CD8-positive, alpha-beta memory T cell (primary cell): ENCODE measurements around the gene RAET1E. TPM values are rescaled to one million over a fixed set of nuclear protein-coding genes. Genes with fewer than 3 reads are reported as not detected.

ENCODE experiments used
- CTCF ChIA-PET: fragments of 350-600 bp; sonication (Branson Sonifier 250); formaldehyde crosslinking; loops from one replicate; lab custom pipeline; 2021; ENCODE audit warnings: antibody characterized with exemption; lab: Charles Lee
- POLR2A ChIA-PET: fragments of 350-600 bp; sonication (Branson Sonifier 250); formaldehyde crosslinking; loops from one replicate; lab custom pipeline; 2021; ENCODE audit warnings: antibody characterized with exemption; lab: Charles Lee
- DNase-seq, 5 donors: peaks; one replicate each; pipeline versions ENCODE4 v3.0.0 to v3.0.0-alpha.2; 2020 to 2022; ENCODE audit warnings: mixed read lengths in 1 of 5
- H3K27ac ChIP-seq: one replicate; pipeline ENCODE4 v1.7.0; 2013; ENCODE audit warnings: low read depth, mild to moderate bottlenecking, low read length, moderate library complexity
- H3K27me3 ChIP-seq: 2 replicates; pipeline ENCODE4 v1.7.0; 2013; ENCODE audit warnings: low read length, mild to moderate bottlenecking; ENCODE audit not compliant: insufficient read depth, poor library complexity, severe bottlenecking
- H3K36me3 ChIP-seq: 2 replicates; pipeline ENCODE4 v1.7.0; 2013; ENCODE audit warnings: mild to moderate bottlenecking, low read length, moderate library complexity; ENCODE audit not compliant: insufficient read depth
- H3K4me1 ChIP-seq: 2 replicates; pipeline ENCODE4 v1.7.0; 2013; ENCODE audit warnings: mild to moderate bottlenecking, low read length, moderate library complexity; ENCODE audit not compliant: insufficient read depth
- H3K4me3 ChIP-seq: 2 replicates; pipeline ENCODE4 v1.7.0; 2013; ENCODE audit warnings: mild to moderate bottlenecking, low read length
- H3K9me3 ChIP-seq: 2 replicates; pipeline ENCODE4 v1.7.0; 2013; ENCODE audit warnings: mild to moderate bottlenecking, low read length
- H3K27ac Mint-ChIP-seq, 8 donors: one replicate each; pipeline ENCODE4 v1.8.0; 2020 to 2021; ENCODE audit warnings: mixed read lengths in 8 of 8, mild to moderate bottlenecking in 6 of 8, inconsistent platforms in 3 of 8, moderate library complexity in 3 of 8
- H3K27me3 Mint-ChIP-seq, 2 donors: one replicate each; pipeline ENCODE4 v1.8.0; 2020 to 2021; ENCODE audit warnings: mixed read lengths in 2 of 2, mild to moderate bottlenecking in 1 of 2, moderate library complexity in 1 of 2
- H3K36me3 Mint-ChIP-seq, 3 donors: one replicate each; pipeline ENCODE4 v1.8.0; 2020 to 2021; ENCODE audit warnings: mixed read lengths in 3 of 3, inconsistent platforms in 1 of 3, mild to moderate bottlenecking in 1 of 3
- H3K4me1 Mint-ChIP-seq, 3 donors: one replicate each; pipeline ENCODE4 v1.8.0; 2020 to 2021; ENCODE audit warnings: mixed read lengths in 3 of 3, inconsistent platforms in 1 of 3, mild to moderate bottlenecking in 1 of 3
- H3K4me3 Mint-ChIP-seq, 7 donors: one replicate each; pipeline ENCODE4 v1.8.0; 2020 to 2021; ENCODE audit warnings: mixed read lengths in 7 of 7, mild to moderate bottlenecking in 6 of 7, moderate library complexity in 4 of 7, inconsistent platforms in 2 of 7
- H3K9me3 Mint-ChIP-seq, 5 donors: one replicate each; pipeline ENCODE4 v1.8.0; 2020 to 2022; ENCODE audit warnings: mixed read lengths in 5 of 5, mild to moderate bottlenecking in 3 of 5, moderate library complexity in 2 of 5, inconsistent platforms in 1 of 5
- polyA plus RNA-seq: library from polyadenylated mRNA; unstranded; fragments of 300-500 nt; fragmentation: Illumina TruSeq; gene quantifications from one replicate; pipeline ENCODE4 v1.2.3, GENCODE V29; 2021
- total RNA-seq, 2 experiments: library from RNA; stranded (reverse); gene quantifications; one replicate each; pipeline ENCODE4 v1.2.3, GENCODE V29; 2021

RAET1E gene
- total and polyA plus RNA-seq, 3 experiments from 2014 or later = not detected

GRCh38 chr6:149861603-149862423, 36.1 kb downstream of the RAET1E start:
- peaks cover 12% of the 10 kb centered on the region for H3K4me1 ChIP-seq
- H3K36me3 ChIP-seq = no peaks in the 10 kb centered on the region
- Mint-ChIP-seq H3K4me1 (peaks cover 8 to 14% (median 12%) of the 10 kb centered on the region in 3 donors), H3K36me3 (no peaks in the 10 kb centered on the region), H3K9me3 (no peaks in the 10 kb centered on the region), H3K4me3 (peak overlapping the region; percentile 7 to 83 (median 51)), H3K27me3 (peaks cover 9 to 45% of the 10 kb centered on the region in 2 donors), H3K27ac (no peak overlapping the region)
- ChIA-PET CTCF (interaction anchor here (1.2 kb wide), 1 partner anchor 26 kb away, joined by 3 read pairs; no protein-coding TSS in a partner anchor), POLR2A (no interaction called here)
- H3K27me3 ChIP-seq = no peaks in the 10 kb centered on the region
- H3K4me3 ChIP-seq = no peak overlapping the region
- no peak overlapping the region for H3K27ac ChIP-seq
- no peaks in the 10 kb centered on the region for H3K9me3 ChIP-seq
- DNase-seq = no peak

- H3K4me1 ChIP-seq = peaks cover 12% of the 10 kb centered on the region
- POLR2A ChIA-PET = no interaction called here
- peaks cover 9 to 49% of the 10 kb centered on the region in 2 donors for H3K27me3 Mint-ChIP-seq
- H3K4me1 Mint-ChIP-seq = peaks cover 8 to 14% (median 12%) of the 10 kb centered on the region in 3 donors
- H3K4me3 Mint-ChIP-seq = peak overlapping the region in 2 of 7 donors; percentile 75 to 83
- no peak overlapping the region for H3K27ac Mint-ChIP-seq
- H3K36me3 Mint-ChIP-seq = no peaks in the 10 kb centered on the region
- DNase-seq = no peak
- no peaks in the 10 kb centered on the region for H3K27me3 ChIP-seq
- no peaks in the 10 kb centered on the region for H3K9me3 Mint-ChIP-seq
- H3K9me3 ChIP-seq = no peaks in the 10 kb centered on the region
- no peaks in the 10 kb centered on the region for H3K36me3 ChIP-seq
- no peak overlapping the region for H3K27ac ChIP-seq
- CTCF ChIA-PET = interaction anchor here (1.2 kb wide), 1 partner anchor 26 kb away, joined by 3 read pairs; no protein-coding TSS in a partner anchor
- no peak overlapping the region for H3K4me3 ChIP-seq
These were observed 36.9 kb downstream of the RAET1E start for GRCh38 chr6:149860834-149861602.

DNA sequence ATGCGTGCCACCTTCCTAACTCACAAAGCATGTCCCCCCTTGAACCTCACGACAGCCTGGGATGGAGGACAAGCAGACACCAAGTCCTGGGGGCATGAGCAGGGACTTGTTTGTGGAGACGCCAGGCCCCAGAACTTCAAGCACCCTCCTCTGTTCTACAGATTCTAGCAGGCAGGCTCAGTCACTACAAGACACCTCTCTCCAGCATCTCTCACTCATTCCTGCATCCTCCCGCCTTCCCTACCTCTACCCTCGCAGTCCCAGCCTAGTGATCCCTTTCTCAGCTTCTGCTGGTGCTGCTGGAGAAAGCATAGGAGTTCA, 37.4 kb downstream of the RAET1E start:
- Mint-ChIP-seq H3K4me1 (peaks cover 8 to 14% (median 12%) of the 10 kb centered on the region in 3 donors), H3K27ac (no peak overlapping the region), H3K9me3 (no peaks in the 10 kb centered on the region), H3K27me3 (peaks cover 9 to 54% of the 10 kb centered on the region in 2 donors), H3K4me3 (no peak overlapping the region), H3K36me3 (no peaks in the 10 kb centered on the region)
- CTCF ChIA-PET = no interaction called here
- Histone ChIP-seq H3K27ac (no peak overlapping the region), H3K27me3 (no peaks in the 10 kb centered on the region), H3K9me3 (no peaks in the 10 kb centered on the region), H3K4me1 (peaks cover 12% of the 10 kb centered on the region), H3K36me3 (no peaks in the 10 kb centered on the region), H3K4me3 (no peak overlapping the region)
- no peak for DNase-seq
- POLR2A ChIA-PET = no interaction called here

DNA sequence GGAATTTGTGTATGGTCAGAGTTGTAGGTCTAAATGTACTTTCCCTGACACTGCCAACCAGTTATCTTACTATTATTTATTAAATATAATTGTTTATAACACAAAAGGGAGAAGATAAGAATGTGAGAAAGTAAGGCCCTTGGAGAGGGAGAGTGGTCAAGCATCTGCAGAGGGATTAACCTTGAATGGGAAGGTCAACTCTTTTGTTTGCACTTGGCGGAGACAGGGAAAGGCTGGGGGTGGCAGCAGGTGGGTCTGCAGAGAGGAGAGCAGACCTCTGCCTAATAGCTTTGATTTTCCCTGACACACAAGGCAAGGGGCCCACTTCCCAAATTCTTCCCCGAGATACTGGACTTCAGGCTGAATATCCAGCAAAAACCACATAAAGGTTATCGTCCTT, 38.0 kb downstream of the RAET1E start:
- Mint-ChIP-seq H3K27me3 (peaks cover 14 to 57% of the 10 kb centered on the region in 2 donors), H3K4me1 (peaks cover 8 to 12% (median 8%) of the 10 kb centered on the region in 3 donors), H3K4me3 (no peak overlapping the region), H3K27ac (no peak overlapping the region), H3K9me3 (no peaks in the 10 kb centered on the region), H3K36me3 (no peaks in the 10 kb centered on the region)
- Histone ChIP-seq H3K9me3 (no peaks in the 10 kb centered on the region), H3K36me3 (no peaks in the 10 kb centered on the region), H3K4me1 (peaks cover 12% of the 10 kb centered on the region), H3K27ac (no peak overlapping the region), H3K4me3 (no peak overlapping the region), H3K27me3 (no peaks in the 10 kb centered on the region)
- ChIA-PET POLR2A (no interaction called here), CTCF (no interaction called here)
- DNase-seq = no peak

DNA sequence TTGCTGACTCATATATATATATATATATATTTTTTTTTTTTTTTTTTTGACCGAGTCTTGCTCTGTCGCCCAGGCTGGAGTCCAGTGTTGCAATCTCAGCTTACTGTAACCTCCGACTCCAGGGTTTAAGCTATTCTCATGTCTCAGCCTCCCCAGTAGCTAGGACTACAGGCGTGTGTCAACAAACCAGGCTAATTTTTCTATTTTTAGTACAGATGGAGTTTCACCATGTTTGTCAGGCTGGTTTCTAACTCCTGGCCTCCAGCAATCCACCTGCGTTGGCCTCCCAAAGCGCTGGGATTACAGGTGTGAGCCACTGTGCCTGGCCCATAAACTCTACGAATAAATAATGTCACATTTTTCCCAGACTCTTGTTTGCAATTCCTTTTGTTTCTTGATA, 38.5 kb downstream of the RAET1E start:
- H3K4me1 Mint-ChIP-seq = peaks cover 5 to 8% (median 6%) of the 10 kb centered on the region in 3 donors

GRCh38 chr6:149857541-149857940, 40.4 kb downstream of the RAET1E start:
- Histone ChIP-seq H3K4me3 (no peak overlapping the region), H3K36me3 (no peaks in the 10 kb centered on the region), H3K27ac (no peak overlapping the region), H3K27me3 (no peaks in the 10 kb centered on the region), H3K4me1 (peaks cover under 1% of the 10 kb centered on the region), H3K9me3 (no peaks in the 10 kb centered on the region)
- Mint-ChIP-seq H3K4me3 (no peak overlapping the region), H3K36me3 (no peaks in the 10 kb centered on the region), H3K4me1 (peaks cover 0 to 3% (median 1%) of the 10 kb centered on the region in 3 donors), H3K9me3 (no peaks in the 10 kb centered on the region), H3K27me3 (peaks cover 21 to 60% of the 10 kb centered on the region in 2 donors), H3K27ac (no peak overlapping the region)
- CTCF ChIA-PET = no interaction called here
- POLR2A ChIA-PET = interaction anchor here (0.6 kb wide), 1 partner anchor 1042 kb away, joined by 3 read pairs; no protein-coding TSS in a partner anchor
- no peak for DNase-seq

More for the DNA sequence above, 38.5 kb downstream of the RAET1E start:
- H3K9me3 ChIP-seq = no peaks in the 10 kb centered on the region
- H3K4me1 ChIP-seq = peaks cover 7% of the 10 kb centered on the region
- no peaks in the 10 kb centered on the region for H3K36me3 Mint-ChIP-seq
- H3K27ac Mint-ChIP-seq = no peak overlapping the region
- H3K27me3 Mint-ChIP-seq = peaks cover 17 to 62% of the 10 kb centered on the region in 2 donors
- ChIA-PET CTCF (no interaction called here), POLR2A (no interaction called here)
- no peaks in the 10 kb centered on the region for H3K27me3 ChIP-seq
- no peak for DNase-seq
- no peaks in the 10 kb centered on the region for H3K9me3 Mint-ChIP-seq
- no peak overlapping the region for H3K4me3 ChIP-seq
- no peak overlapping the region for H3K27ac ChIP-seq
- H3K4me3 Mint-ChIP-seq = no peak overlapping the region
- no peaks in the 10 kb centered on the region for H3K36me3 ChIP-seq

DNA sequence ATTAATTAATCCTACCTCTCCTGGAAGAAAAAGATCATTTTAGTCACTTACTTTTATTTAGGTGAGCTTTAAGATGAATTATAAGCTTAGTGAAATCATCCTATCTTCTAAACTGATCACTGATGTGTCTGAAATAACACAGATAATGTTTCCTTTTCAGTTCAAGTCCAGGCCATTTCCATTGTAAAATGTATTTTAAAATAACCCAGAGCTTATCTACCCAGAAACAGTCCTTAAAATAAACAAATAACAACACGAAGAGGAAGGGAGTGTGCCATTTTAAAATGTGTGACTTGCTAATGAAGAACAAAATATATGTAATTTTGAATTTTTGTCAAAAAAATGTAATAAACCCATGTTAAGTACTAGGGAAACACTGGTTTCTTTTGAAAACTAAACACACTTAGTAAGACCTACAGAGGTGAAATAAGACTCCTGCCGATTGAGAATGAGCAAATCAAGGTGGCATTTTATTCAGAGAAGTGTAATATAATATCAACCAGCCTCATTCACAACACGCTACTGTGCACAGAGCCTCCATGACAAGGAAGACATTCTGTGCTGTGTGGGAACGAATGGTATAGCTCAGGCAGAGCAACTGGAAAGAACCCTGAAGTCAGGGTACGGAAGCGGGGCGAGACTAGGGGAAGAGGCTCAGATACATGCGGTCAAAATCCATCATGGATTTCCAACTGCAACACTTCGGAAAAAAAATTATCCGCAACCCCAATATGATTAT, 41.5 kb downstream of the RAET1E start:
- ChIA-PET POLR2A (interaction anchor here (0.6 to 0.7 kb wide), 2 partner anchors 55 to 1044 kb away, joined by 3 read pairs; no protein-coding TSS in a partner anchor), CTCF (interaction anchor here (1.2 kb wide), 1 partner anchor 22 kb away, joined by 3 read pairs; no protein-coding TSS in a partner anchor)
- no peak for DNase-seq
- Mint-ChIP-seq H3K27me3 (peaks cover 25 to 57% of the 10 kb centered on the region in 2 donors), H3K36me3 (no peaks in the 10 kb centered on the region), H3K9me3 (no peaks in the 10 kb centered on the region), H3K4me1 (peaks cover 0 to 1% (median 0%) of the 10 kb centered on the region in 3 donors), H3K4me3 (no peak overlapping the region), H3K27ac (no peak overlapping the region)
- no peaks in the 10 kb centered on the region for H3K9me3 ChIP-seq
- H3K36me3 ChIP-seq = no peaks in the 10 kb centered on the region
- no peak overlapping the region for H3K4me3 ChIP-seq
- H3K27ac ChIP-seq = no peak overlapping the region
- H3K4me1 ChIP-seq = no peaks in the 10 kb centered on the region
- H3K27me3 ChIP-seq = no peaks in the 10 kb centered on the region
